ENCODE data around the gene SLCO1C1.
"Not testable (repeated sequence)": the region's sequence is repeated elsewhere in the genome, so short reads cannot be mapped to it uniquely, and the experiment has no call there.

Gene SLCO1C1

DNA sequence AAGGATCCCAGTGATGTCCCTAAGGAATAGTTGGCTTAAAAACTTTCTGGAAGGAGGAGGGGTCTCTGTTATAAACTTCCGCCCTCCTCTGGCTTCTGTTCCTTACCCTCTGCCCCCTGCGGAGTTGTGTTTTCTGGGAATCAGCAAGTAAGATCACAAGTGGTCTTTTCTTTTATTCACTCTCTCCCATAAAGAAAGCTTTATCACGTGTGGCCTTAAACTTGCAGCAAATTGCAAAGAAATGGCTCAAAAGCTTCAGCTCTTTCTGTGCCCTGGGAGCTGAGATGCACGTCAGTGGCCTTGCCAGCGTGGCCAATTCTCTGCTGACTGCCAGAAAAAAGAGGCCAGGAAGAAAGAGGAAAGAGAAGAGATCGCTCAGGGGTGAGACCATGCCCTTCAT is at the start of gene SLCO1C1:
TSS of gene SLCO1C1 (plus strand) at position 101 of the 400 bp plus-strand sequence. CDS start 4,245 bp downstream, outside the sequence.
- DNase-seq = no peak

DNA sequence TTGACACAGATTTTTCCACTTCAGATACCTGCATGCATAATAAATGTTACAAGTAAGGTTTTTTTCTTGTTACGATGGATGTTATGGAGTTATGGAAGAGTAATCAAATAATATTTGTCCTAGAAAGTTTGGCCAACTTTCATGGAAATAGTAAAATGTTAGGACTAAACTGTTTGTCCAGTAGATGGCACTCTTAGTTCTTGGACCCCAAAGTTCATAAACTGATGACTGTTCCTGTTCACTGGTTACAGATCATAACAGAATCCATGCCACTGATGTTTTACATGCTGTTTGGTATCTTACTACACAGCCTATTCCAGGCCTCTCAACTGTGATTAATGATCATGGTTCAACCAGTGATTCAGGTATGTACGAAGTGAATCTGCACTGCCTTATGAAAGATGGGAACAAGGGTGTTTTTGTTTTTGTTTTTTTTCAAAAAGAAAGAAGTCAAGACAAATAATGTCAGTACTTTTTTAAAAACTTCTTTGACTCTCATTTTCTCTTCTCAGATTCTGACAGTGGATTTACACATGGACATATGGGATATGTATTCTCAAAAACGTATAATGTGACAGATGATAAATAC is 48.8 kb upstream of the SLCO1C1 start:
- DNase-seq = no peak

GRCh38 chr12:20653871-20654270 is 41.3 kb upstream of the SLCO1C1 start:
- DNase-seq = no peak

DNA sequence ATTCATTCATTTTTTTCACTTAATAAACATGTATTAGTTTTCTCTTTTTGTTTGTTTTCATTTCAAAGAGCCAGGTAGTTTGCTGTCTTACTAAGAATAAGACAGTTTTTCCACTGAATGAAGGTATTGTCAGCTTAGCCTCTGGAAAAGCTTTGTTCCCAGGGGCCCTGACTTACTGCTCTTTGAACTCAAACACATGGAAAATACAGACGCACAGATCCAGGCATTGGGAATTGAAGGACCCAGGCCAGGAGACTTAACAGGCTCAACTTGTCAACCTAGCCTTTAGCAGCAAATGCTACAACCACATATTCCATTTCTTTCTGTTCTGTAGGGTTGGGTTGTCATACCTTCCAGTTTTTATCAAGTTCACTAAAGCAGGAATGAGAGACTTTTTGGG is 38.5 kb upstream of the SLCO1C1 start:
- no peak for DNase-seq

GRCh38 chr12:20657496-20657895 is 37.6 kb upstream of the SLCO1C1 start:
- DNase-seq = no peak

GRCh38 chr12:20681334-20681733 is 13.8 kb upstream of the SLCO1C1 start:
- DNase-seq = no peak

GRCh38 chr12:20696181-20696905 is 1.2 kb downstream of the SLCO1C1 start:
- no peak for DNase-seq

DNA sequence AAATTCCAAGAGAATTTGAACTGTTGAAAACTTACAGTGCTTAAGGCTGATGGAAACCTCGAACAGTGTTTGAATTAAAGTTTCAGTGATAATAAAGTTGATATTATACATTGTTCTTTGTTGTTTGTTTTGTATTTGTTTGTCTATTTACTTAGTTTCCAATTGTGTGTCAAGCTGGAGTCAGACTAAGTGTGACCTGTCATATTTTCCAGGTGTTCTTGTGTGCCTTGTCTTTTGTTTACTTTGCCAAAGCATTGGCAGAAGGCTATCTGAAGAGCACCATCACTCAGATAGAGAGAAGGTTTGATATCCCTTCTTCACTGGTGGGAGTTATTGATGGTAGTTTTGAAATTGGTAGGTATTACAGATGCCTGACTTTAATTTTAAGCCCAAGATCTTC is 6.0 kb downstream of the SLCO1C1 start:
- no peak for DNase-seq

GRCh38 chr12:20704860-20705259 is 9.7 kb downstream of the SLCO1C1 start:
- no peak for DNase-seq

DNA sequence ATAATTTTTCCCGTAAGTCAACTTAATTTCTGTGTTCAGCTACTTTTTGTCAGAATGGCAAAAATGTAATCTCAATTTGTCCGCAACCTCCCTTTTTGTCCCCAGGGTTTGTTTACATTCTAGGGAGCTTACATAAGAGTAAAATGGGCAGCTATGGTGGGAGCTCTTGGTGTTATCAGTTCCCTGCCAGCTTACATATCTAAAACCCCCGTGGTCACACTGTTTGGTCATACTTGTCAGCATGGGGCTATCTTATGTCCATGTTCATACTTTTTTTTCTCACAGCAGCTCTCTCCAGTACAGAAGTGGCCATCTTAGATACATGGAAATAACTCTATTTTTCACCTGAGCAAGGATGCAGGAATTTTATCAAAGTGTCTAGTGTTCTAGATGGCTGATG is 16.7 kb downstream of the SLCO1C1 start:
- no peak for DNase-seq

DNA sequence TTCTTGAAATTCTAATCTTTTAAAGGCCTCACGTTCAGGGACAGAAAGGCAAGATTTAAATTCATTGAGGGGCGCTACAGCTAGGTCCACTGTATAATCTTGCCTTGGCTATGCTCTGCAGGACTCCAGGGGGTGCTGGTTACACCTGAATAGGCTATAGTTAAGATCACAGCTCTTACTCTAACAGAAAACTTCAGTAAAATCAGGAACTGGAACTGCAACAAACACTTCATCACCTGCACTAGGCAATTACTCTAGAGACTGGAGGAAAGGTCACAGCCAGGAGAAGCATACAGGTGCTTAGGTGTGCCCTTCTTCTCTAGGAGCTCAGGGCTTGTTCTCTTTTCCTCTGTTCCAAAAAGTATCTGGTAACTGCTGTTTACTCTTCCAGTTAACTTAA is 20.9 kb downstream of the SLCO1C1 start:
- DNase-seq = no peak

GRCh38 chr12:20716985-20717384 is 21.9 kb downstream of the SLCO1C1 start:
- DNase-seq = no peak

GRCh38 chr12:20718294-20718693 is 23.2 kb downstream of the SLCO1C1 start:
- no peak for DNase-seq

- DNase-seq = no peak
Measured at GRCh38 chr12:20722142-20722541, 27.0 kb downstream of the SLCO1C1 start.

- DNase-seq = no peak
Measured at GRCh38 chr12:20731274-20731673, 36.1 kb downstream of the SLCO1C1 start.

GRCh38 chr12:20740972-20741371 is 45.8 kb downstream of the SLCO1C1 start:
- no peak for DNase-seq

DNA sequence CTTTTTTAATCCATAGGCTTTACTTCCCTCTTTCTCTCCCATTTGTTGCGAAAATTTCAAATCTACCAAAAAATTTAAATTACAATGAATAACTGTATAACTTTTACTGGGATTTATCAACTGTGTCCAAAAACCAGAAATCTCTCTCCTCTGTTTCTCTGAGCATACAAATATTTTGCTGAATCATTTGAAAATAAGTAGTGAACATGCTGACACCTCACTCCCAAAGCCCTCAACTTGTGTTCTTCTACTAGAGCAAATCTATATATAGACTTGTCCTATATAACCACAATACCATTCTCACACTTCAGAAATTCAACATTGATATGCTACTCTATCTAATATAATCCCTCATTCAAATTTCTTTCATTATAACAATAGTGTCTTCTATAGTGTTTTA is 53.1 kb downstream of the SLCO1C1 start:
- DNase-seq = no peak

GRCh38 chr12:20751046-20751445 is 55.9 kb downstream of the SLCO1C1 start:
- no peak for DNase-seq

DNA sequence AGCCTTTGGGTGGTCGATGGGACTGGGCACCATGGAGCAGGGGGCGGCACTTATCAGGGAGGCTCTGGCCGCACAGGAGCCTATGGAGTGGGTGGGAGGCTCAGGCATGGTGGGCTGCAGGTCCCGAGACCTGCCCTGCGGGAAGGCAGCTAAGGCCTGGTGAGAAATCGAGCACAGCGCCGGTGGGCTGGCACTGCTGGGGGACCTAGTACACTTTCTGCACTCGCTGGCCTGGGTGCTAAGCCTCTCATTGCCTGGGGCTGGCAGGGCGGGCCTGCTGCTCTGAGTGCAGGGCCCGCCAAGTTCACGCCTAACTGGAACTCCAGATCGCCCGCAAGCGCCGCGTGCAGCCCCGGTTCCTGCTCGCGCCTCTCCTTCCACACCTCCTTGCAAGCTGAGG is 82.3 kb downstream of the SLCO1C1 start:
- no peak for DNase-seq

- no peak for DNase-seq
Measured at GRCh38 chr12:20778969-20779368, 83.8 kb downstream of the SLCO1C1 start.

- not testable (repeated sequence) for DNase-seq
Measured at GRCh38 chr12:20779971-20780370, 84.8 kb downstream of the SLCO1C1 start.

DNA sequence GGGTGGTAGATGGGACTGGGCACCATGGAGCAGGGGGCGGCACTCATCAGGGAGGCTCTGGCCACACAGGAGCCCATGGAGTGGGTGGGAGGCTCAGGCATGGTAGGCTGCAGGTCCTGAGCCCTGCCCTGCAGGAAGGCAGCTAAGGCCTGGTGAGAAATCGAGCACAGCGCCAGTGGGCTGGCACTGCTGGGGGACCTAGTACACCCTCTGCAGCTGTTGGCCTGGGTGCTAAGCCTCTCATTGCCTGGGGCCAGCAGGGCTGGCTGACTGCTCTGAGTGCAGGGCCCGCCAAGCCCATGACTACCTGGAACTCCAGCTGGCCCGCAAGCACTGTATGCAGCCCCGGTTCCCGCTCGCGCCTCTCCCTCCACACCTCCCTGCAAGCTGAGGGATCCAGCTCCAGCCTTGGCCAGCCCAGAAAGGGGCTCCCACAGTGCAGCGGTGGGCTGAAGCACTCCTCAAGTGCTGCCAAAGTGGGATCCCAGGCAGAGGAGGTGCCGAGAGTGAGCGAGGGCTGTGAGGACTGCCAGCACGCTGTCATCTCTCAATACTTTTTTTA is 88.7 kb downstream of the SLCO1C1 start:
- not testable (repeated sequence) for DNase-seq

GRCh38 chr12:20792971-20793370 is 97.8 kb downstream of the SLCO1C1 start:
- no peak for DNase-seq

GRCh38 chr12:20798554-20798953 is 103.4 kb downstream of the SLCO1C1 start:
- DNase-seq = no peak

DNA sequence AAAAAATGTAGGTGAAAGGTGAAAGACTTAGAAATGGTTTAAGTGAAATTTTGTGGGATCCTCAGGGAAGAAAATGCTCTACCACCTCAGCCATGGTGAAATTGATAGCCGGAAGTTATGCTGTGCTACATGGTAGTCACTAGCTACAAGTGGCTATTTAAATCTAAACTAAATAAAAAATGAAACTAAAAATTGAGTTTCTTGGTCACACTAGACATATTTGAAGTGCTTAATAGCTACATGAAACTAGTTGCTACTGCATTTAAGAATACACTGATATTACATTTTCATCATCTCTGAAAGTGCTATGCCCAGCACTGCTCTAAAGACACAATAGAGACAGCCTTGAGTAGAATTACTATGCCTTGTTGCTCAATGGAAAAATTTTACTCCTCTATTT is 105.0 kb downstream of the SLCO1C1 start:
- DNase-seq = no peak
